ENCODE results near the gene CDK14. TPM values are rescaled to one million over a fixed set of nuclear protein-coding genes. Genes with fewer than 3 reads are reported as not detected.

The CDK14 gene
- total and polyA plus RNA-seq, 2 donors (not counting 3 experiments of a cell fraction or from before 2014, with no cell fraction given), result 5.5 to 34.2 TPM

- FAIRE-seq (no peak), DNase-seq (ENCODE audit: low read depth, low spot score) (no peak)
- H3K36me3 ChIP-seq (ENCODE audit: control insufficient read depth in 2 of 2, extremely low read depth in 1 of 2, insufficient read depth in 2 of 2, low read length in 2 of 2), result no peaks in the 10 kb centered on the region
- no TSS peak for BruUV-seq (replicated peaks)
- ChIA-PET CTCF (interaction anchor here (1.5 kb wide), 1 partner anchor 10 kb away, joined by 6 read pairs; no protein-coding TSS in a partner anchor), POLR2A (no interaction called here)
- no peaks in the 10 kb centered on the region for H3K9me1 ChIP-seq (replicated peaks; ENCODE audit: control insufficient read depth, extremely low read depth, insufficient read depth, low read length)
- no peak overlapping the region for H3K4me2 ChIP-seq (ENCODE audit: insufficient read depth, low read length)
- no peak overlapping the region for H2AFZ ChIP-seq (ENCODE audit: low read depth, low read length)
- dilution Hi-C loops (cut with MboI; ENCODE audit: extremely low pct_ligation_motif_present, low sequenced_read_pairs) (no loop called here), intact Hi-C loops (cut with micrococcal nuclease) (no loop called here)
- H3K4me1 ChIP-seq (ENCODE audit: control insufficient read depth, extremely low read depth, insufficient read depth, low read length), result no peaks in the 10 kb centered on the region
- no peaks in the 10 kb centered on the region for H3K27me3 ChIP-seq (ENCODE audit: control insufficient read depth in 2 of 2, insufficient read depth in 2 of 2, low read length in 2 of 2)
- no peaks in the 10 kb centered on the region for H3K79me2 ChIP-seq (ENCODE audit: control insufficient read depth, insufficient read depth, low read length)
- H3K4me3 ChIP-seq (replicated peaks in 1 of 3; ENCODE audit: insufficient read depth in 1 of 3, low read depth in 1 of 3, low read length in 3 of 3), result no peak overlapping the region
- no peaks in the 10 kb centered on the region for H3K9me3 ChIP-seq (replicated peaks; ENCODE audit: control insufficient read depth, insufficient read depth, low read length)
- H4K20me1 ChIP-seq (replicated peaks; ENCODE audit: control insufficient read depth, extremely low read depth, insufficient read depth, low read length), result no peaks in the 10 kb centered on the region
- TF ChIP-seq MYC (IDR thresholded peaks at IDR 0.05; ENCODE audit: low read depth, low read length) (no peak), CTCF (IDR thresholded peaks at IDR 0.05; ENCODE audit: extremely low read depth in 1 of 2, insufficient read depth in 1 of 2, low read depth in 1 of 2, low read length in 2 of 2) (no peak), POLR2A (IDR thresholded peaks at IDR 0.05; ENCODE audit: low read depth, low read length) (no peak), EZH2 (IDR thresholded peaks at IDR 0.05; ENCODE audit: borderline replicate concordance, low read depth, low read length, severe bottlenecking) (no peak), GATA2 (IDR thresholded peaks at IDR 0.05; ENCODE audit: insufficient read depth, insufficient read length, low read depth, low read length) (no peak), POLR2AphosphoS5 (IDR thresholded peaks at IDR 0.05; ENCODE audit: insufficient read depth, low read depth, low read length) (no peak), FOS (IDR thresholded peaks at IDR 0.05; ENCODE audit: borderline replicate concordance, insufficient read depth, low read length) (no peak), JUN (IDR thresholded peaks at IDR 0.05; ENCODE audit: borderline replicate concordance, insufficient read depth, insufficient read length, low read depth) (no peak), MAX (IDR thresholded peaks at IDR 0.05; ENCODE audit: insufficient read depth, insufficient read length) (no peak)
- H3K27ac ChIP-seq (ENCODE audit: insufficient read depth, low read depth, low read length), result no peak overlapping the region
- no peak overlapping the region for H3K9ac ChIP-seq (replicated peaks; ENCODE audit: extremely low read depth, insufficient read depth, low read length)
Measured at GRCh38 chr7:90946730-90947501, 350.8 kb downstream of the CDK14 start.
